SU-DHL-6 (cell line): ENCODE results near the gene RAP1A.

ENCODE experiments used
- CTCF ChIP-seq: fragments of 200-600 bp; sonication (generic); IDR thresholded peaks from one replicate; pipeline ENCODE4 v1.5.1; 2017; ENCODE audit warnings: antibody characterized with exemption, mild to moderate bottlenecking, low read length, moderate library complexity; ENCODE audit not compliant: insufficient read depth, poor library complexity, severe bottlenecking
- EZH2phosphoT487 ChIP-seq: fragments of 200-600 bp; sonication (generic), shearing (Covaris generic); conservative IDR thresholded peaks from 2 replicates; pipeline ENCODE4 v1.6.1; 2018; ENCODE audit warnings: mild to moderate bottlenecking, antibody characterized with exemption, low read length, moderate library complexity, mixed read lengths

- TF ChIP-seq CTCF (no peak), EZH2phosphoT487 (no peak)
Observed at GRCh38 chr1:111582016-111582415, 37.6 kb upstream of the RAP1A start.
